Upper lobe of right lung (tissue), 1 donor: Measurements from ENCODE around the gene ARMC9. TPM values are rescaled to one million over a fixed set of nuclear protein-coding genes. Genes with fewer than 3 reads are reported as not detected.

Experiments
- ATAC-seq: fragments of 200-7000 bp; cut with Tn5 transposase; one replicate; pipeline ENCODE4 v1.9.1; 2020; ENCODE audit warnings: mild to moderate bottlenecking, moderate library complexity
- DNase-seq: peaks from one replicate; pipeline ENCODE4 v3.0.0-alpha.2; 2020
- H3K27ac ChIP-seq: fragments of 200-600 bp; one replicate; pipeline ENCODE4 v1.8.0; 2022
- H3K27me3 ChIP-seq: fragments of 200-600 bp; one replicate; pipeline ENCODE4 v1.8.0; 2022; ENCODE audit warnings: mild to moderate bottlenecking
- H3K36me3 ChIP-seq: fragments of 200-600 bp; one replicate; pipeline ENCODE4 v1.8.0; 2022
- H3K4me1 ChIP-seq: fragments of 200-600 bp; one replicate; pipeline ENCODE4 v1.8.0; 2022
- H3K4me3 ChIP-seq: fragments of 200-600 bp; one replicate; pipeline ENCODE4 v1.8.0; 2022; ENCODE audit warnings: mild to moderate bottlenecking
- H3K9me3 ChIP-seq: fragments of 200-600 bp; one replicate; pipeline ENCODE4 v1.8.0; 2022
- CTCF ChIP-seq: fragments of 200-600 bp; IDR thresholded peaks from one replicate; pipeline ENCODE4 v1.8.0; 2022; ENCODE audit warnings: antibody characterized with exemption
- intact Hi-C: fragments of 100-400 bp; cut with DNase I; formaldehyde crosslinking; loops from one replicate; pipeline ENCODE4 v1.11.0; 2022
- total RNA-seq: library from RNA; stranded (reverse); fragmentation: NEBNext Ultra II Directional; extraction: Animal tissue kit (Norgen Biotek cat#: 25700); gene quantifications from one replicate; pipeline ENCODE4 v1.2.1, GENCODE V29; 2021
- donor health status: DM: no; HTN: yes; CAD: no; lungs with severe emphysema.

Gene ARMC9
- total RNA-seq, 1 donor from 2014 or later, result 37.1 TPM

- Histone ChIP-seq H3K4me3 (no peak overlapping the region), H3K36me3 (peaks cover 65% of the 10 kb centered on the region), H3K27ac (no peak overlapping the region), H3K4me1 (peaks cover 4% of the 10 kb centered on the region), H3K9me3 (no peaks in the 10 kb centered on the region), H3K27me3 (no peaks in the 10 kb centered on the region)
- DNase-seq, result no peak
- intact Hi-C loops, result no loop called here
- ATAC-seq, result no peak
- TF ChIP-seq CTCF, result no peak
These were observed 28.9 kb upstream of the ARMC9 start for GRCh38 chr2:231169488-231169887.

- no peak for TF ChIP-seq CTCF
- ATAC-seq, result no peak
- intact Hi-C loops, result no loop called here
- no peak overlapping the region for H3K4me3 ChIP-seq
- H3K36me3 ChIP-seq, result peaks cover 59% of the 10 kb centered on the region
- H3K9me3 ChIP-seq, result no peaks in the 10 kb centered on the region
- no peak overlapping the region for H3K27ac ChIP-seq
- H3K4me1 ChIP-seq, result peaks cover 4% of the 10 kb centered on the region
- no peak for DNase-seq
- H3K27me3 ChIP-seq, result no peaks in the 10 kb centered on the region
These were observed 28.4 kb upstream of the ARMC9 start for GRCh38 chr2:231170055-231170454.

GRCh38 chr2:231172025-231172424 is 26.4 kb upstream of the ARMC9 start:
- DNase-seq (no peak), ATAC-seq (no peak)
- no peaks in the 10 kb centered on the region for H3K9me3 ChIP-seq
- H3K27ac ChIP-seq, result no peak overlapping the region
- no peak overlapping the region for H3K4me3 ChIP-seq
- intact Hi-C loops, result no loop called here
- peaks cover 40% of the 10 kb centered on the region for H3K36me3 ChIP-seq
- peaks cover 4% of the 10 kb centered on the region for H3K4me1 ChIP-seq
- H3K27me3 ChIP-seq, result no peaks in the 10 kb centered on the region
- no peak for TF ChIP-seq CTCF

GRCh38 chr2:231174211-231174651 is 24.2 kb upstream of the ARMC9 start:
- intact Hi-C loops, result no loop called here
- no peaks in the 10 kb centered on the region for H3K27me3 ChIP-seq
- no peak for DNase-seq
- no peaks in the 10 kb centered on the region for H3K9me3 ChIP-seq
- no peak for TF ChIP-seq CTCF
- H3K4me1 ChIP-seq, result peaks cover 4% of the 10 kb centered on the region
- peaks cover 30% of the 10 kb centered on the region for H3K36me3 ChIP-seq
- ATAC-seq, result no peak
- no peak overlapping the region for H3K4me3 ChIP-seq
- H3K27ac ChIP-seq, result no peak overlapping the region

- intact Hi-C loops, result no loop called here
- Histone ChIP-seq H3K27me3 (no peaks in the 10 kb centered on the region), H3K4me3 (no peak overlapping the region), H3K4me1 (peaks cover 11% of the 10 kb centered on the region), H3K27ac (no peak overlapping the region), H3K36me3 (peaks cover 19% of the 10 kb centered on the region), H3K9me3 (no peaks in the 10 kb centered on the region)
- ATAC-seq (no peak), DNase-seq (no peak)
- TF ChIP-seq CTCF, result no peak
These were observed 22.4 kb upstream of the ARMC9 start for GRCh38 chr2:231176066-231176465.
